ENCODE results near the gene TCF4.

TCF4 gene

DNA sequence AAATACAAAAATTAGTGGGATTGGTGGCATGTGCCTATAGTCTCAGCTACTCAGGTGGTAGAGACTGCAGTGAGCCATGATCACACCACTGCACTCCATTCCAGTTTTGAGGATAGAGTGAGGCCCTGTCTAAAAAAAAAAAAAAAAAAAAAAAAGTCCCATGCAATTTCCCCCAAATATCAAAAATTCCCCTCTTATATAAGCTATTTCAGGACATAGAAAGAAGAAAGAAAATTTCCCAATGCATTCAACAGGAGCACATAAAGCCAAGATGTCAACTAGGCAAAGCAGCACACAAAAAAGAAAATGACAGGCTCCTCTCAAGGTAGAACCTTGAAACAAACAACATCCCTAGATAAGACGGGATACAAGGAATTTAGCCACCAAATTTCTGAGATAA lies 213.3 kb downstream of the TCF4 start:
- DNase-seq = no peak

DNA sequence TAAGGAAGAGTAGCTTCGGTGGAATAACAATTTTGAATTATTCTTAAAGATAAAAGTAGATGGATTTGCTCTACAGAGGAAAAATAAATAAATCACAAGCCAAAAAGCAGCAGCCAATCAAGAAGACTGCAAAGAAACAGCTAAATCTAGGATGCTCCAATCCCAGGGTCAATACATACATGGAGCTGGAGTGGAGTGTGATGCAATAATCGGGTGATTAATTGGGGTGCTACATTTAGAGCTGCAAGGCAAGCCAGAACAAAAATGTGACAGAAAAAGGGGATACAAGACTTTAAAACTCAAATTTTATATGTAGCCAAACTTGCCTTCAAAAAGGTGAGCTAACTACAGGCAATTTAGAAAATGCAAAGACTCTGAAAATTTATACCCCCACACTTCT lies 215.8 kb downstream of the TCF4 start:
- no peak for DNase-seq

DNA sequence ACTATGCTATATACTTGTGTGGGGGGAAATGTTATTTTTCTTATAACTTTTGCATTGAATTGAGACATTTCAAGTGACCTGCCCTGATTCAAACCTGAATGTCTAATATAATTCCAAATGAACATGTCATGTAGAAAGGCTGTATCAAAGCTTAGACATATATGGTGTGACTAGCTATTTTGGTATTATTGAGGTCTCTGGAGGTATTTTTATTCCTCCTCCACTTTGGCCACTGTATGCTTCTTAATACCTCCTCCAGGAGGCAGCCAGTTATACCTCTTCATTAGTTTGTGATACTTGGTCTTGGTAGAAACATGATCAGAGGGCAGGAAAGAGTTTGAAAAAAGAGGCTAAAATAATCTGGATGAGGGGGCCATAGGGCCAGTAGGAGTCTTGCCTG lies 217.1 kb downstream of the TCF4 start:
- DNase-seq = no peak

DNA sequence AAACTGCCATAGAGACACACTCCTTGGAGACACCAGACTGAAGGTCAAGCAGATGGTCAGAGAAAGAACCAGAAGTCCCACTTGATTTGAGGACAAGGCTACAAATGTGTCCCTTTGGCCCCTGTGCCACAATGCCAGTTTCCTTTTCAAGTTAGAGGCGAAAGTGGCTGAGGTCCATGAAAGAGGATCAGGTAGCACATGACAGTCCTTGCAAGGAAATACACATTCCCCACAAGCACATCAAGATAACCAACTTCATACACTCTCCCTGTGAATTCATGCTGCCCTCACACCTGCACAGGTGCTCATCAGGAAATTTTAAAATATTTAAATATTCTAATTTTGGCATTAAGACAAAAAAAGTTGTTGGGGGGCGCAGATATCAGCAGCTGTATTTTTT lies 218.6 kb downstream of the TCF4 start:
- DNase-seq = no peak

DNA sequence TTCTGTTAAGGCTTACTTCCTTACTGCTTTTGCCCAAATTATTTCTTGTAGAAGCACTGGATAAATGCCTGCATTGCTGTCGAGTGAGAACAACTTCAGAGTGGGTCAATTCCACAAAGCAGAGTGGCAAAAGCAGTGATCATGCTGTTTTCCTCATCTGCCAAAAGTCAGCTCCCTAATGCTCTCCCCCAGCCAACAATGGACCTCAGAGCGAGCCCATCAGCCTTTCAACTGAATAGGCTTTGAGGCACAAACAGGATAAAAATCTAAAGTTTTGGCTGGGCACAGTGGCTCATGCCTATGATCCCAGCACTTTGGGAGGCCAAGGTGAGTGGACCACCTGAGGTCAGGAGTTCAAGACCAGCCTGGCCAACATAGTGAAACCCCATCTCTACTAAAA lies 222.7 kb downstream of the TCF4 start:
- DNase-seq = no peak

DNA sequence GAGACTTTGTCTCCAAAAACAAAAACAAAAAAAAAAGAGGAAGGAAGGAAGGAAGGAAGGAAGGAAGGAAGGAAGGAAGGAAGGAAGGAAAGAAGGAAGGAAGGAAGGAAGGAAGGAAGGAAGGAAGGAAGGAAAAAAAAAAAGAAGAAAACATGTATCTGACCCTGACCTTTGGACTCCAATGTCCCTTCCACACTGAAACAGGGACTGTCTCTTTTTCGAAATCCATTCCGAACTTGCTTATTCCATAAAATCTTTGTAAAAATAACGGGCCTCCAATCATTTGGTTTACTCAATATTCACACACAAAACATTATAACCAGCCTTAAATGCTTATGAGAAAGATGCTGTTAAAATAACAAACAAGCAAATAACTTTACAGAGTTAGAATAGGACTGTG lies 225.7 kb downstream of the TCF4 start:
- DNase-seq = no peak

DNA sequence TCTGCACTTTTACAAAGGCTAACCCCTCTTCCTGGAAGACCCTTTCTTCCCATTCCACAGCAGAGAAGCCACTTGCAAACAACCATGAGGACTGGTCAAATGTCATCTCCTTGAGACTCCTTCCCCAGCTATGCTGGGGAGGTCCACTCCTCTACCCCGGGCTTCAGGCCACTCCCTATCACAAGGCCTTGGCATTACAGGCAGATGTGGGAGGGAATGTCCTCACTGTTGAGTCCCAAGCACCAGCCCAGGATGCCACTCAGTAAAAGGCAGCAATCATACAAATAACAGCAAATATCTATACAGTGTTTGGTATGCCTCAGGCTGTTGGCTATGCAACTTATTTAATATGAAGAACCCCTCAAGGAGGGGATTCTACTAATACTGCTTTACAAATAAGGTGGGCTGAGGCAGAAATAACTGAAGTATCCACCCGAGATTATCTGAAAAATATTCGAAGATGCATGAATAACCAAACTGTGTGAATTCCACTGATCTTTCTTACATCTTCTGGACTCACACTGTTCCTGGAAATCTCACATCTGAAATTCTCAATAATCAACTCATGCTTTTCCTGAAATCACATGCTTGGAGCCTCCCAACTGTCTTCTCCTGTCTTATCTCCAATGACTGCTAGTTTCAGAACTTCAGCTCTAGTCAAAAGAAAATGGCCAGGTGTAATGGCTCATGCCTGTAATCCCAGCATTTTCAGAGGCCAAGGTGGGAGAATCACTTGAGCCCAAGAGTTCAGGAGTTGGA lies 226.3 kb downstream of the TCF4 start:
- no peak for DNase-seq

DNA sequence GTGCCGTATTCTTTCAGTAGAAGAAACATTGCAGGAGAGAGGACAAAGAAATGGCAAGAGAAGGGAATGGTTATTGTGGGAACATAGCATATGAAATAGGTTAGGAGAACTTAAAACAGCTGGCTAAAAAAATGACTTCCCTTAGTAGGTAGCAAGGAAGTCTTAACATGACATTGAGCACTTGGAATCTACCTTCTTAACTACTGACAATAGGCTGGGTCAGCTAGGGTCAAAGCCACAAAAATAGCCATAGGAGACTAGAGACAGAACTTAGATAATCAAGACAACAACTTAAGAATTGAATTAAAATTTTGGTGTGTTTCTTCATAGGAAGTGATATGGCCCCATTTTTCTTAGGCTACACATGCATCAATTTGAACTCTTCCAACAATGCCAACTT lies 227.9 kb downstream of the TCF4 start:
- no peak for DNase-seq

DNA sequence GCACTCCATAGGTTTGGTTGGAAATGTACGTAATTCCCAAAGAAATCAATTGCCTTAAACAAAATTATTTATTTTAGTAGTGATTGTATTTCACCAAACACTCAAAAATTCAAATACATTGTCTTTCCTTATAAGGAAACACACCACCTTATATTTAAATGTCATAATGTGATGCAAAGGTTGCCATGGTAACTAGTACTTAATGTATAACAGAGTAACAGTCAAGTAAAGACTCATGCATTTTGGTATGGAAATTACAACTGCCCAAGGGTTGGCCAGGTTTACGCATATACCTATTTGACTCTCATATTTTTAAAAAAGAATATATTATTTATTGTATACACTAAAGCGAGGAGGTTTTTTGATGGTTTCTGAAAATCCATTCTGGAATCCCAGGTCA lies 231.2 kb downstream of the TCF4 start:
- no peak for DNase-seq

DNA sequence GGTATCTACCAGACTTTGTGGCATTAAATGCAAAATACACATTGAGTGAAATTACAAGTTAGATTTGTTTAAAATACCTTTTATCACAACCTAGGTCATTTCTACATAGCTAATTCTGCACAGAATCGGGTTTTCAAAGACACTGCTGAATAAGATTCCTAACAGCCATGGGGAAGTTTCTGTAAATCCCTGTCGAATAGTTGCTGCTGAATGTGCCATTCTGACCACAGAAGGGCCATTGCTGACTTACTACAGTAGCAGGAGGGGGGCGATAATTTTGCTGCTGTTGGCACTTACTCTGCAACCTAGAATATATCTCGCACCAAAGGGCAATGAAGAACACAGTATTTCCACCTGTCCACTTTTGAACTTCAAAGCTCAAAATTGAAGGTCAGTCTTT lies 232.8 kb downstream of the TCF4 start:
- no peak for DNase-seq

DNA sequence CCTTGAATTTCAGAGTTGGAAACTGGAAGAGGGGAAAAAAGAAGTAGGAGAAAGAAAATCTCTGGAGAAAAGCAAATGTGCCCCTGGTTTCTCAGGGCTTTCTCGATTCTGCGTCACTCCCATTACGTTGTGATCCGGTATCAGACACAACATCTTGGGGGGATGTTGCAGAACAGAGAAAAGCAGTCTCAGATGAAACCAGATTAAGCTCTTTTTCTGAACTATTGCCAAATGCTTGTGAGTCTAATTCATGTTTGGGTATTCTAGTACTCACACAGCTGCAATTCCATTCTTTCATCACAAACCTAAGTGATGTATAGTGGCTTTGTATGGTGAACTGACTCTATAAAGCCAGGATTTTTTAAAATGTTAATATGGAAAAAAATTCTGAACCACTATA lies 233.2 kb downstream of the TCF4 start:
- no peak for DNase-seq

DNA sequence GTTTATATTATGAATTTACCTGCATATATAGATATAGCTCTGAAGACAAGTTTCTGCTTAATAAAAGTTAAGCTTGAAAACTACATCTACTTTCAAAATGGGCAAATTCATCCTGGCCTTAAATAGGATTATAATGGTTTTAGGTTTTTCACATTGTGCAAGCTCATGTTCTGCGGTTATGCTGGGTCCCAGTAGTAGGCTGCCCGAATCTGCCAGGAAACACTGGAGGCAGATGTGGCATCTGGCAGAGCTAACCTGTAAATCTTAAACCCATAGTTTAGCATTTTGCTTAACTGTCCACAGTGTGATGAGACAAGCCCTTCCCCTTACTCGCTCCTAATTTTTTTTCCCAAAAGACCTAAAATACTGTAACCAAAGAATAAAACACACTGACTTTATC lies 234.2 kb downstream of the TCF4 start:
- DNase-seq = no peak

DNA sequence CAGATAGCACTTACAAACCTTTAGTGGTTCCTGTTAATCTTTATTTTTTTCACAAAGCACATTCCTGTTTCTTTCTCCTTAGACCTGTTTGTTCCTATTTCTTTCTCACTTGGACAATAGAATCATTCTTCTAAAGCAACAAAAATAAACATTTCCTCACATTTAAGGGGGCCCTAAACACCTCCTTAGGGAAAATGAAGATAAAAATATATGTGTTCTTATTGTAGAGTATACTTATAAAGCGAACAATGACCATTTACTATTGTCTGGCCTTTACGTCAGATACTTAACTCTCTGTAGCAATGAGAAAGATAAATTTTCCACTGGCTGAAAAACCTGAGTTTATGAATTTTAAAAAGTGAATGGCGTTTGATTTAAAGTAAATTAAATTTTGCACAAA lies 234.6 kb downstream of the TCF4 start:
- DNase-seq = no peak

DNA sequence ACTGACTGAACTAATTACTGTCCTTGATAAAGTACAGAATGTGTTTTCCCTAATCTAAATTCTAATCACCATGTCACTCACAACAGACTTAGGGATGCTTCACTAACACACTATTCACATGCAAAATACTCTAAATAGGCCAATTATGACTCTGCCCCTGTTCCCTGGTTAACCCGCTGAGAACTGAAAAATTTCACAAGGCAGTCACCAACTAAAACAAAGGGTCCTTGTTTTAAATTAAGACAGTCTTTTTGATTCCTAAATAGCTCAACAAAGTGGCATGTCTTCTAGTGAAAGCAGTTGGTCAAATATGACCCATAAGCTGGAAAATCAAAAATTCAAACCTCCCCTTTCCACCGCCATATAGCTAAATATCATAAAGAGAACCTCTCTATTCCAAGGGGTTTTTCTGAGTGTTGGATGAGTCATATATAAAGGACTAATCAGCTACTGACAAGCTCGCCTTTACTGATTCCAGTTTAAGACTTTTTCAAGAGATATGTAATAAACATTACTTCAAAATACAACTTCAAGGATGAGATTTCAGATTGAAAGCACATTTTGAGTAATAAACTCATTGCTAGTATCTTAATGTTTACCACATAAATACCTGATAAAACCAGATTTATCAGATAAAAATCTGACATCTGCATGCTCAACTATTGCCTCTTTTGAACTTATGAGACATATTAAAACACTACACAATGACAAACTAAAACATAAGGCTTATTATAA lies 235.8 kb downstream of the TCF4 start:
- no peak for DNase-seq

DNA sequence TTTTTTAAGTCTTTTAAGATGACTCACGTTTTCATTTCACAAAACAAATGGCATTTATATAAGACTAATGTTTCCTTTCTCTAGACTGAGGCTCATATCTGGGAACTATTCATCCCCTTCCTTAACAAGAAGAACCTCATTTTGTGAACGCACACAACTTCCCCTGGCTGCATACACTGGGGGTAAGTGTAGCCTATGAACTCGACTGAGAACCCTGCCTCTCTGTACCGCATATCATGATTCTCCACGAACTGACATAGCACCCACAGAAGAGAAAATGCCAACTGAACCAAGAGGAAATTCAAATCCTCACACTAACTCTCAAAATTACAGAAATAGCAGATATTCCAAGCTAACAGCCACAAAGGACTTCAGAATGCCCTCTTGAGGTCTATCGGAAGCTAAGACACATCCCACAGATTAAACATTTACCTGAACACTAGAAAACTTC lies 236.7 kb downstream of the TCF4 start:
- no peak for DNase-seq

DNA sequence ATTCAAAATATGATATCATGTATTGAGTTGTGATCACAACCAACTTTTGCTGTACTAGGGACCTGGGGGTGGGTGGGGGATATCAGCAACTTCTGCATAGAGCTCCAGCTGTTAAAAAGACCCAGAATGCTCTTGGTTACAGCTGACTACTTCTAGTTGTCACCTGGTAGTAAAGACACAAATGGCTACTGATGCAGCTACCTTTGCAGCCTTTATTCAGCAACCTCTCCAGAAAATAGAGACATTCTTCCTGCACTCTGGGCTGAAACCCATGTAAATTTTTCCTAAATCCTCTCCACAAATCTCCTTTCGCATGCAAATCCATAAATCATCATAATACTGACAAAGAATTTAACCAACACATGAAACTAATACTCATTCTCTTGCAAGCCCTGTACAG lies 238.3 kb downstream of the TCF4 start:
- no peak for DNase-seq

DNA sequence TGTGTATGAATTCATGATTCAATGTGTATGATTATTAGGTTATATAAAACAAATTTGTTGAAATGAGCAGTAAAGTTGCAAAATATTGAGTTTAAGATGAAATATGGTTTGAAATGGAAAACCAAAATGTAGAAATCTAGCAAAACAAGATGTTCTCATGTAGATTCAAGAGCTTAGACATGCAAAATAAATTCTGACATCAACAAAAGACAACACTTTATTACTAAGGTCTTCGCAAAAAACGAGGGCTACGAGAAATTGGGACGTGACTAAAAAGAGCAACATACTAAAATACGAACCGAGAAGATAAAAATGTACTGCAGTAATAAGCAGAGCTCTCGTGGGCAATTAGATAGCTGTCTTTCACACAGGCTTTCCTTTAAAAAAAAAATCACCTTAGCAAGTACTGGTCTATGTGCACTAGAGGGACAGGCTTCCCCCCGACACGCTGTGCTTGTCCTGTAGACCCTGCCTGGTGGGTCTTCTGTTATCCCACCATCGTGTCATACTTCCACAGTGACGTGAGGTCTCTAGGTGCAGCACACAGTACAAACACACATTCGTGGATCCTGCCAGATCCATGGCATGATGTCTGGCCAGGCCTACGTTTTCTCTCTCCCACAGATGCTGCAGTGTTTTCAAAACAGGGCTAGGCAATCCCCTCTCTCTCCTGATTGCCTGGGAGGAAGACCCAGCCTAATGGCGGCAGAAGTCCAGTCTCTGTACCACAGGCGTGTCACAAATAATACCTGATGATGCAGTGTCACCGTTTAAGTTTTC lies 240.8 kb downstream of the TCF4 start:
- no peak for DNase-seq

DNA sequence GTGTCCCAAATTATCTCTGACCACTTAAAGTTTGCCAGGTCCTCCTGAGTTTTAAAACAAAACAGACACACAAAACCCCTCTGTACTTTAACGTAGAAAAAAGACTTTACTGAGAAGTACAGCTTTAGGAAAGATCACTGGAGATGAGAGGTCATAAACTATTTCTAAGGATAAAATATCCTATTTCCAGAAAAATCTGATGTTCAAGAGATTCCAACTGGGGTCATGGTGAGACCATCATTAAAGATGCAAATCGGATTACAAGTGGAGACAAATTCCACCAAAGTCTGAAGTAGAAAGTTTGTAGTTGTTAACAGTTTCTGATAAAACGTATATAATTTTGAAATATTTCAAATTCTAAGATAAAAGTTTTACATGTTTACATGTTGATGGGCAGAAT lies 241.6 kb downstream of the TCF4 start:
- no peak for DNase-seq

DNA sequence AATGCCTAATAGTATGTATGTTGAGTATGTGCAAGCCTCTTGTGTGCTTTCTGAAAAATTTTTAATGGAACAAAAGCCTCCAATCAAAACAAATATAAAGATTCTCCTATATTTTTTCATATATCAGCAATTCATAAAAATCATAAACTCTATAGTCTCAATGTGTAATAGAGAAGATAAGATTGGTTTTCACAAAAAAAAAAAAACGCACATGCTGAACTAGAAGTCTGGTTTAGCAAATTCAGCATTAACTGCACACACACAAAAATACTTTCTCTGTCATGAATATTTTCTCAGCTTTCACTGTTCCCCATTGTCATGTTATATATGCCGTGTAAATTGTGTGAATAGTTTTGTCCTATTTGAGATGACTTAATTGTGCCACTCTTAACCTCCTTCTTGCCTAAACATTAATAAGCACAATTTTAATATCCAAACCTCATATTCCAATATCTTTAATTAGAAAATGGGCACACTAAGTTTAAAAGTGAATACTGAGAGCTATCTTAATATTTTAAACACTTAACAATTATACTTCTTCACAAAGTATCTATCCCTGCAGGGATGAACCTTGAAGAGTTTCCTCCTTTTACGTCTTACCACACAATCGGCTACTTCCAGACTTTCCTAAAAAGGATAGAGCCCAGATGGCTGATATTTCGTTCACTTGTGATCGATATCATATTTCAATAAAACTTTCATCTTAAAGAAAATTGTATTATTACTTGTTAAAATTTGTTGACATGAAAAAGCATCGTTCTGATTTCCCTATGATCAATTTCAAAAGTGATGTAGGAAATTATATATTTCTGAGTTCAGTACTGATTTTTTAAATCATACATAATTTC lies 242.7 kb downstream of the TCF4 start:
- no peak for DNase-seq

DNA sequence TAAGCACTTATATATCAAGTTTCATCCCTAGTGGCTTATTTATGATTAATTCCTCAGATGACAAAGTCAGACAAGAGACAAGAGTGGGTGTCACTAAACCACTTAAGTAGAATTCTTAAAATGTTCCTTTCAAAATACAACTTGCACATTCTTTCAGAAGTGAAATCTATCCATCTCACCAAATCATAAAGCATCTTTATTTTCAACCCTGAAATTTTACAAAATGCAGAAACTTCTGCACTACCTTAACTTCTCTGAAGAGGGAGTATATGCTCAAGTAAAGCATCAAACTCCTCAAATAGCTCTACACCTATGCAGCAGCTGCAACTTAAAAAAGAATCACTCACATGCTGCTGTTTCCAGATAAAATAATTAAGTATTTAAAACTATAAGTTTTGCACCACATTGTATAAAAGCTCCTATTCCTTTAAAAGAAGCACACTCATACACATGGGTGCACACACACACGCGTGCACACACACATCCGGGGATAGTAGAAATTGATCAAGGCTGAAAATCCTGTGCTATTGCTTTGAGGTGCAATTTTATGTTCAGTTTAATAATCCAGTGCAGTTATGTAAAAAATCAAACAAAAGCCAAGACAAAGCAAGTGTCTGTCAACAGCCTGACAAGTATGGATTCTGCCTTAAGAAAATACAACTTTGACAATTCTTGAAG lies 244.5 kb downstream of the TCF4 start:
- DNase-seq = no peak

DNA sequence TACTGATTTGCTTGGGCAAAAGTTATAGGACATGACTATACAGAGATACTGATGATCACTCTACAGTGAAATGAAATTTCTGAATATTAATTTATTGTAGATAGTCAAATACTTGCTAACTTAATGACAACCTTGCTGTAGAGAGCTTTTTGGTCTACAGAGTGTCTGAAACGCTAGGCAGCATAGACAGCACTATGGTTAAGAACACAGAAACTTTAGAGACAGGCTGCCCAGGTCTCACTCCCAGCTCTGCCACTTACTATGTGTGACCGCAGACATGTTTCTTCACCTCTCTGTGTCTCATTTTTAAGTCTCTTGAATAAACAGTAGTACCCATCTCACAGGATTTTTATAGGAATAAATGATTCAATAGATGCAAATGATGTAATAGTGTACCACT lies 247.0 kb downstream of the TCF4 start:
- no peak for DNase-seq

DNA sequence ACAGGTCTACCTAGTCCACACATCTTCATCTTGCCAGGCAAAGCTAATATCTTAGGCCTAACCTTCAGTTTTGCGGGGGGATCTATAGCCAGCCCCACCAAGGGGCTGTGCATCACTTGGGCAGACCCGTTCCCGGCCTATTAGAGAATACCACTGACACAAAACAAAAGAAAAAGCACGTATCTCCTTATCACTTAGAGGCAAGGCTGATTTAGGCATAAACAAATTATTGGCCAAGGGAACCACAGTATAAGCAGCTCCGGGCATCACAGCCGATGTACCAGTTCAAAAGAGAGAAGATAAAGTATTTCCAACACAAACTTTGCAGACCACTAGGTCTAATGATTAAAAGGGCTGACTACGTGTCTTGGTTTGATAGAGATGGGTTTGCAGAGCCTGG lies 248.0 kb downstream of the TCF4 start:
- DNase-seq = no peak

Data from NCI-H510A (cell line).